Activated CD4-positive, alpha-beta T cell treated with anti-CD3 and anti-CD28 coated beads for 48 hours (primary cell): ENCODE results near the gene KIF16B.
"Not testable (repeated sequence)": the region's sequence is repeated elsewhere in the genome, so short reads cannot be mapped to it uniquely, and the experiment has no call there.

Source experiments
- DNase-seq: peaks from one replicate; pipeline ENCODE4 v3.0.0-alpha.2; 2020

The KIF16B gene

DNA sequence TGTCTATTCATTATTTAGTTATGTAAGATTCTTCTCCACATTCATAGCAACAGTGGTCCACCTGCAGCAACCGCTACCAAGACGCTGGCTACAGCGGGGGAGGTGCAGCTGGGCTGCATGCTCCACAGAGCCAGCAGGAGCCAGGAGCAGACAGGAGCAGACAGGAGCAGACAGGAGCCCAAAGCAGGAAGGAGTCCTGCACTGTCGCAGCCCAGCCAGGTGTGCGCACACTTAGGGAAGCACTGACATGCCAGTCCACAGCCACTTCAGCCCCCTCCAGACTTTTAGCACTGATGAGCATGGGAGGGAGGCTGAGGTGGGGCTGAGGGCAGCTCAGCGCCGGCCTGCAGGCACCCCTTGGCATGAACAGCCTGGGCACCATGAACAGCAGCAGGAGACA, 19.6 kb downstream of the KIF16B start:
- DNase-seq, result no peak

DNA sequence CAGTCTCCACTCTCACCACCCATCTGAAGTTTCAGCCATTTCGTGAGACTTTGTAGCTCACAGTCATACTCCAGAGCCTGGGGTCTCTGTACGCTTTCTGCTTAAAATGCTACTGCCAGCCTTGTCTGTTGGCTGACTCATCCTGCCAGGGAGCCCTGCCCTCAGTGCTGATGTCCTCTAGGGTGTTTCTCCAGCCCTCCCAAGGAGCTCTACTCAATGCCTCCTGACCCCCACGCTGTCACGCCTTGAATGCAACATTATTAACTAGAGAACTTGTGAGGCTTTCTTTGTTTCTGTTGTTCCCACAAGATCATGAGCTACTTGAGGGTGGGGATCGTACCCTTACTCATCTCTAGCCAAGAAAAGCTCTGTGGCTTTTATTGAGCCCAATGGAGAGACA, 20.1 kb downstream of the KIF16B start:
- DNase-seq, result no peak

DNA sequence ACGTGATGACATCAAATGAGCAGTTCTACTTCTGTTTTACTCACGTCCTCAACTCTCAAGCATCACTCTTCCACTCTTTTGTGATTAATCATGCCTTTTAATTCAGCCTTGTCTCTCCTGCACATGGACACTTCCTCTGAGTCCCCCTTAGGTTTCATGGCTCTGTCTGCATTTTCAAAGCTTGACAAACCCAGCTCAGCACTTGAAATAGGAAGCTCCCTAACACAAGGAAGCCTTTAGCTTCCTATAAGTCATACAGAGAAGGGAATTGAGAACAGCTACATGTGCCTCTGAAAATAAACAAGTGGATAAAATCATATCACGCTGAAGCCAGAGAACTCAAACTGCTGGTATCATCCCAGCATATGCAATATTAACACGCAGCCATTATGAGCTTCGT, 21.2 kb downstream of the KIF16B start:
- DNase-seq, result no peak

DNA sequence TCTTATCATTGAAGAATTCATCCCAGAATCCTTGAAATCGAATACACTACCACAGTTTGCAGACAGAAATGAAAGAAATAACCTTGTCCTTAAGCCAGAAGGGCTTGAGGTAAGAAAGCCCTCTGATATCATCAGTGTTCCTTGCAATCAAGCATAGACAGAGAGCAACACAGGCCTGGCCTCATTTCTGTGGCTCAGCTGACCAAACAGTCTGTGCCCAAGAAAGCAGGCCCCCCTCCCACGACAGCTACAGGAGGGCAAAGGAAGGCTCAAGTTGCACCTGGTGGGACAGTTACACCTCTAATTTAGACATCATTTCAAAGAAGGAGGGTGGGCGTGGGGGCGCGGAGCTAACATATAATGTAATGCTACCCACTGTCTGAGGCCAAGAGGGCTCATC, 21.6 kb downstream of the KIF16B start:
- DNase-seq, result no peak

DNA sequence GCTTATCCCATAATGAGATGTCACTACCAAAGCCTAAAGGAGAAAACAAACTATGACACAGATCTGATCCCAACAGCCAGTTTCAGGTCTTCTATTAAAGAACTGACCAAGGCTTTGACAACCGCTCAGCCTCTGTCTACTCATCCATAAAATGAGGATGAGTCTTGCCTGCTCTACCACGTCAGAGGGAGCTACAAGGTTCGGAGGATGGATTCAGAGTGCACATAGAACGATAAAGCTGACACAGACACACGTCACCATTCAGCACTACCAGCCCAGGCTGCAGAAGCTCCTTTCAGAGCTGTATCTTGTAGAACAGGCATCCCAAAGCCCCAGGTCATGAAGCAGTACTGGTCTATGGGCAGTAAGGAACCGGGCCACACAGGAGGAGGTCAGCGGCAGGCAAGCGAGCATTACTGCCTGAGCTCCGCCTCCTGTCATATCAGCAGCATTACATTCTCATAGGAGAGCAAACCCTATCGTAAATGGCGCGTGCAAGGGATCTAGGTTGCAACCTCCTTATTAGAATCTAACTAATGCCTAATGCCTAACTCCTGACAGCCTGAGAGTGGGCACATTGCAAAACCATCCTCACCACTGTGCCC, 25.1 kb downstream of the KIF16B start:
- no peak for DNase-seq

DNA sequence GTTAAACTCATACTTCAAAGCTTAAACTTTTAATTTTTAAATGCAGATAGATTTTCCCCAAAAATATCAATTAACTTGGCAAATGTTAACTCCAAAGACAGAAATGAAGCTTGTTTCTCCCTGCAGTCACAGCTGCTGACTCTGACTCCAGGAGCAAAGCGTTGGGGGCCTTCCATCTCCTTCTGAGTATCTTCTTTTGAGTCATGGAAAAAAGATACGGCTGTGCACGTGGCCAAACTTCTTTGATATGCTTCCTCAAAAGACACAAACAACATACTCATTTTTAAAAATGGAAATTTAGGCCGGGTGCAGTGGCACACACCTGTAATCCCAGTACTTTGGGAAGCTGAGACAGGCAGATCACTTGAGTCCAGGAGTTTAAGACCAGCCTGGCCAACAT, 28.3 kb downstream of the KIF16B start:
- DNase-seq, result no peak

DNA sequence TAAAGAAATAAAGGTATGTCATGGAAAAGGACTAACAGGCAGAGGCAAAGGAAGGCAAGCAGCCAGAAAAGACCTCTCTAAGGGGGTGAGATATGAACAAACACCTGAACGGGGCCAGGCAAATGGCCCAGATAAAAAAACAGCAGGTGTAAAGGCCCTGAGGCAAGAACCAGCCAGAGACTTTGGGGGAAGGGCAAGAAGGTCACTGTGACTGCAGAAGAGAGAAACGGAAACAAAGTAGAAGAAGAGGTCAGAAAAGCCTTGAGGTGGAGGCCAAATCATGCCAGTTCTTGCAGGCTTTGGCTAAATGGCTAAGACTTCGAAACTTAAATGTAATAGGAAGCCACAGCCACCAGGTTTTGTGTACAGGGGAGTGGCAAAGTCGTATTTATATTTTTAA, 30.8 kb downstream of the KIF16B start:
- DNase-seq, result no peak

DNA sequence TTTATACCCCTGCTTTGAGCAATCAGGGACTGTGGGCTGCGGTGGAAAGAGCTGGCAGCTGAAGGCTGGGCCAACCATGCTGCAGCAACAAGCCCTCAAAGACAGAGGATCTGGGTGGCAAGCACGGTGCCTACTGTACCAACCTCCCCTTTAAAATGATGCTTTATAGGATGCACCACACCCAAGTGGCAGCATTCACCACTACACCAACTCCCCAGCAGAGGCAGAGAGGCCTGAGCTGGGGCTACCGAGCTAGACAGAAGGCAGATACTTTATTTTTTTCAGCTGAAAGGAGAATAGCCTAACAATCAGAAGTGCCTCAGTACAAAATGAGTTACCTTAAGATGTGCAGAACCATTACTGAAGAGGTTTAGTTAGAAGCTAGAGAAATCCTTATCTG, 31.4 kb downstream of the KIF16B start:
- DNase-seq, result no peak

DNA sequence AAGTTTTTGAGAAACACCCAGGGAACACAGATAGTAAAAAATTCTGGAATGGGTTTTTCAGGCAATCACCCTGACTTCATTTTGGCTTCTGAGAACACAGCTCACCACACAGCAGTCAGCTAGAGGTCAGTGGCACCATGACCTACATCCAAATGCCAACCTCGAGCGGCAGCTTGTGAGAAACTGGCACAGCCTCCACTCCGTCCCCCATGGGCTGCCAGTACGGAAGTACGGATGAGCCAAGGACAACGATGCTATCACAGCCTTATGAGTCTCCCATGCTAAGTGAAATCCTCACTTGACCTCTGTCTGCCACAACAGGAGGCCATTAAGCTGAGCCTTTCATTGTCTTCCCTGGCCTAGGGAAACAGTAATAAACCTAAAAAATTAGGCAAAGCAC, 32.0 kb downstream of the KIF16B start:
- no peak for DNase-seq

DNA sequence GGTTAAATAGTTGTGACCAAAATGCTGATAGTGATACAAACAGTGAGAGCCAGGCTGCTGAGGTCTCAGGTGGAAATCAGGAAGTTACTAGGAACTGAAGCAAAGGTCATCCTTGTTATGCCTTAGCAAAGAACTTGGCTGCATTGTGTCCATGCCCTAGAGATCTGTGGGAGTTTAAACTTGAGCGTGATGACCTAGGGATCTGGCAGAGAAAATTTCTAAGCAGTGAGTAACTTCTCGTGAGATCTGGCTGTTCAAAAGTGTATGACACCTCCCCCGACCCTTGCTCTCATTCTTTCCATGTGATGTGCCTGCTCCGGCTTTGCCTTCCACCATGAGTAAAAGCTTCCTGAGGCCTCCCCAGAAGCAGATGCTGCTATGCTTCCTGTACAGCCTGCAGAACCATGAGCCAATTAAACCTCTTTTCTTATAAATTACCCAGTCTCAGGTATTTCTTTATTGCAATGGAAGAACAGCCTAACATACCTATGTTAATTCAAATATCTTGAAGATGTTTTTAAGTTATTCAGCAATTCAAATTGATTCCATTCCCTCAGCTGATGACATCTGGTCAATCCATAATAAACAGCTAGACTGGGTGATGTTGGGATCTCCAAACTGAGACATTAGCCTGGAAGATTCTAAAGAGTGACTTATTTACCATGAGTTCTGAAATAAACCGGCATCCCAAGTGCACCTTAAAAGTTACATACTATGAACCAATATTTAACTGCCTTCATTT, 33.8 kb downstream of the KIF16B start:
- no peak for DNase-seq

DNA sequence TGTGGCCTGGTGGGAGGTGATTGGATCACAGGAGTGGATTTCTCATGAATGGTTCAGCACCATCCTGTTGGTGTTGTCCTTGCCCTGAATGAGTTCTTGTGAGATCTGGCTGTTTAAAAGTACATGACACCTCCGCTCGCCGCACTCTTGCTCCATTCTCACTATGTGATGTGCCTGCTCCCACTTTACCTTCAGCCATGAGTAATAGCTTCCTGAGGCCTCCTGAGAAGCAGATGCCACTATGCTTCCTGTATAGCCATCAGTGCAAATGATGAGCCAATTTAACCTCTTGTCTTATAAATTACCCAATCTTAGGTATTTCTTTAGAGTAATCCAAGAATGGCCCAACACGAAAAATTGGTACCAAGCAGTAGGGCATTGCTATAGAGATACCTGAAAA, 34.5 kb downstream of the KIF16B start:
- no peak for DNase-seq

DNA sequence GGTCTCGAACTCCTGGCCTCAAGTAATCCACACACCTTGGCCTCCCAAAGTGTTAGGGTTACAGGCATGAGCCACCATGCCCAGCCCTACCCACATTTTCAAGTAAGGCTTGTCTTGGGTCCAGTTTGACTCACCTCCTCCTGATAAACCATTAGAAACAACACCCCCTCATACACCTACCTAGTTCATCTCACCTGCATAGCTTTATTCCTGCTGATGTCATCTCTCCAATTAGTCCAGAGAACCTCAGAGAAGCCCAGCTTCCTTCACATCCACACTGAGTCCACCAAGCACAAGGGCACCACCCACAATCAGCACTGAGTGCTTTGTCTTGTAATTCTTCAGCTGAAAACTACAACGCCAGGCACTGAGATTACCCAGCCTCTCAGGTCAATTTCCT, 35.3 kb downstream of the KIF16B start:
- DNase-seq, result no peak

DNA sequence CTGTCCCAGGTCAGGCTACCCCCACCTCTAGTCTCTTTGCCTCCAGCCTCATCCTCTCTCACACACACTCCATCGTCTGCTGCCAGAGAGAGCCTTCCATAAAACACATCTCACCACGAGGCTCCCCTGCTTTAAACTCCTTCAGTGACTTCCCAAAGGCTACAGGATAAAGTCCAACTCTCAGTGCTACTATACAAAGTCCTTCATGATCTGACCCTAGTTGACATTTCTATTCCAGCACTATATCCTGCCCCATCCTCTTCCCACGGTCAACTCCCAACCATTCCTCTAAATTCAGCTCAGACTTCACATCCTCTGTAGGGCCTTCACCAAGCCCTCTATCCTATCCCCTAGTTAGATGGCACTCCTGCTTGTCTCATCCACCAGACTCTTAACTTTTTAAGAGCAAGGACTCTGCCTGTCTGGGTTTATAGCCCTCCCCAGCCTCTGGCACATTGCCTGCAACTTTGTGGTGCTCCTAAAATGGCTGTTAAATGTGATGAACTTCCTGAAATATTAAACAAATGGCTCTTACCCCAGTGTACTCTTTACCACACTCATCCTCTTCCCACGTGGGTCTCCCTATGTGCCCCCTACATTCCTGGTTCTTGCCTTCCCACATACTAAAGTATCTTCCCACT, 36.1 kb downstream of the KIF16B start:
- DNase-seq, result no peak

DNA sequence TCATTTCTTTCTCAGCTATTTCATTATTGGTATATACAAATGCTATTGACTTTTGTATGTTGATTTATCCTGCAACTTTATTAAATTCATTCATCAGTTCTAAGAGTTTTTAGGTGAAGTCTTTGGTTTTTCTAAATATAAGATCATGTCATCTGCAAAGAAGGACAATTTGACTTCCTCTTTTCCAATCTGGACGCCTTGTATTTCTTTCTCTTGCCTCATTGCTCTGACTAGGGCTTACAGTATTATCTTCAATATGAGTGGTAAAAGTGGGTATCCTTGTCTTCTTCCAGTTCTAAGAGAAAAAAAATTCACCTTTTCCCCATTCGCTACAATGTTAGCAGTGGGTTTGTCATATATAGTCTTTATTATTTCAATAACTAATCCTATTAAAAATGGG, 38.0 kb downstream of the KIF16B start:
- no peak for DNase-seq

DNA sequence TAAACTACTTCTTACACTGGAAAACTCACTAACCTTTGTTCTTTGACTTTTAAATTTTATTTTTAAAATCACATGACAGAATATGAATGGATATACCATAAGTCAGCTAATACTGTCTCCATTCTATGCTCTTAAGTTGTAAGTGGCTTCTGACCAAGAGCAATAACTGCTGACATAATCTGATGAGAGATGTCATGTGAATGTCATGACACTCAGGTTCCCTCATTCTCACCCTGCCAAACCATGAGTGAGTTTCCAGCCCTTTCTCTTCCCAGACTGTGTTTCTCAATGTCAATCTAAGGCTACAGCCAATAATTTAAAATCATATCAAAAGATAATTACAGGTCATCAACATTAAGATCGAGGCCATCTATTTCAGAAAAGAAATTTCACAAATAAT, 39.7 kb downstream of the KIF16B start:
- no peak for DNase-seq

DNA sequence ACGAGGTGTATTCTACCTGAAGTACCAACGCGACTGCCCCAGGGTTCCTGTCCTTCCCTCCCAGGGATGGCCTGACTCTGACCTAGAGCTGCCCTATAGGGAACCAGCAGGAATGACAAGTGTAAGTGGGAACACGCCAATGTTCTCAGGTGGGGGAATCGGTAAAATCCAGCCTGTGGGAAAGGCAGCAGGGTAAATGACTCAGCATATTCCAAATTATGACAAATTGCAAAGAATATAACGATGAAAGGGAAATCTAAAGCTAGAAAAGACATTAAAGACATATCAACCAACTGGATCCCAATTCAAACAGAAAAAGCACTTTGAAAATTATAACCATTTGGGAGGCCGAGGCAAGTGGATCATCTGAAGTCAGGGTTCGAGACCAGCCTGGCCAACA, 41.8 kb downstream of the KIF16B start:
- no peak for DNase-seq

DNA sequence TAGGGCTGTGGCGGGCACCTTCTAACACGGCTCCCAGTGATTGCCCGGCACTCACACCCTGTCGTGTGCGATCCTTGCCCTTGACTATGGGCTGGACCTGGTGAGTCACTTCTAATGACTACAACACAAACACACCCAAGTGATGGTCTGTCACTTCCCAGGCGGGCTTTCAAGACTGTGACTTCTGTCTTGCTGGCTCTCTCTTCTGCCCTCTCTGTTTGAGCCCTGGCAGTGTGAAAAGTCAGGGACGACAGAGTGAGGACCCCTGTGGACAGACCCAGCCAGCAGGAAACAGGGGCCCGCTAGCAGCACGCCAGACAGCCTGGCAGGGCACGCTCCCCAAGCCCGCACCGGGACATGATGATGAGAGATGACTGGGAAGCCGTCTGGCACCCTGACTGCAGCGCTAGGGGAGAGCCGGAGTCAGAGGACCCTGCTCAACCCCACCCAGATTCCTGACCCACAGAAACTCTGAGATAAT, 43.0 kb downstream of the KIF16B start:
- no peak for DNase-seq

DNA sequence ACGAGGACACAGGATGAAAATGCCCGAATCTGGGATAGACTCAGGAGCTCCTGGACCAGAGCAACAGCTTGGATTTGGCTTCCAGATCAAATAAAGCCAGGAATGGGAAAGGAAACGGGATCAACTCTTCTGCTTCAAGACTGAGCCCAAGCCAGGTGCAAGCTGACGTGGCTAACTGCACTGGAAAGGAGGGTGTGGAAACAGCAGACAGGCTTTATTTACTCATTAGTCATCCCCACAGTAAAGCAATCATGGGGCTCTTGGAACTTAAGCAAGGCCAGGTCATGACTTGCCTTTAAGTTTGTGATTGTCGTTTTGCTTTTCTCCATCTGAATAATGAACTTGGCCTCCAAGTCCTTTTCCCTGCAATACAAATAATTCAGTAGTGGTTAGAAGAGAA, 45.2 kb downstream of the KIF16B start:
- no peak for DNase-seq

DNA sequence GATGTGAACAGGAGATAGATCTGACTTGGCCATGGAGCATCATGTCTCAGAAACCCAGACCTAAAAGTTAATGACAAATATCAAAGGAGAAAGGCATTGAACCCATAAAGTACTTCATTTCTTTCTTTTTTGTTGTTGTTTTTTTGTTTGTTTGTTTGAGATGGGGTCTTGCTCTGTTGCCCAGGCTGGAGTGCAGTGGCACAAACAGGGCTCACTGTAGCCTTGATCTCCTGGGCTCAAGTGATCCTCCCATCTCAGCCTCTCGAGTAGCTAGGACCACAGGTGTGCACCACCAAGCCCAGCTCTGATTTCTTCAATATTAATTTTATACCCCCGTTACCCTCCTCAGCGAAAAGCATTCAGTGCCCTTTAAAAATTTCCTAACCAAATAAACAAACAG, 45.8 kb downstream of the KIF16B start:
- no peak for DNase-seq

DNA sequence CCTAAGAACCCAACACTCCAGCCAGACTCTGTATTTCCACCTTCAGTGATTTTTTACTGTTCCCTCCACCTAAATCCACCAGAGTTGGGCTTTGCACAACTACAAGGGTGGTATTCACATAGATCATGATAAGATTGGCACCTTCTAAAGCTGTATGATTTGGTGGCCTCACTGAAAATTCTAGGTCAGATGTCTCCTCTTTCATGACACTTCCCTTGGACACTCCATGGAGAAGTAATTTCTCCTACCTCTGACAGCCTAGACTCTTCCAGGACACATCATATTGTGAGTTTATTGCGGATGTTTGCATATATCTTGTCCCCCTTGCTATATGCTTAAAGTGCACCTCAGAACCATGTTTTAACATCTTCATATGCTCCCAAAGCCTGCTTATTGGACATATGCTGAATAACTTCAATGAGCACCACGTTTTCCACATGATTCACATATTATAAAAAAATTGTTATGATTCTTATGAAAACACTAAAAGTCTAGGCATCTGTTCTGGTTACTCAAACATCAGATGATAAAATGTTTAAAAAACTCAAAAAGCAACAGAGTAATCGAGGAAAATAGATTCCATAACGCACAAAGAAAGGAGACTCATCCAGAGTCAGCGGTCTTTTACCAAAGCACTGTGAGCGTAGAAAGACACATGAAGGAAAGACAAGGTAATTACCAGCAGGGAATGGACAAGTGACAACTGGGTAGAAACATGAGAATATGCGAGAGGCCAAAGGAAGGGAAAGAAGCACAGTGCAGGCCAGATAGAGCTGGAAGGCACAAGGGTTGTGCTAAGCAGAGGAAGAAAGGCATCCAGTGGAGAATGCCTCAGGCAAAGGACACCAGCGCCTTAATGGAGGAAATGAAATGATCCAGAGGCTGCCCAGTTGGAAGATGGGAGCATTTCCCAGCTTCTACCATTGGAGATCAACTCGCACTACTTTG, 46.5 kb downstream of the KIF16B start:
- DNase-seq, result no peak

DNA sequence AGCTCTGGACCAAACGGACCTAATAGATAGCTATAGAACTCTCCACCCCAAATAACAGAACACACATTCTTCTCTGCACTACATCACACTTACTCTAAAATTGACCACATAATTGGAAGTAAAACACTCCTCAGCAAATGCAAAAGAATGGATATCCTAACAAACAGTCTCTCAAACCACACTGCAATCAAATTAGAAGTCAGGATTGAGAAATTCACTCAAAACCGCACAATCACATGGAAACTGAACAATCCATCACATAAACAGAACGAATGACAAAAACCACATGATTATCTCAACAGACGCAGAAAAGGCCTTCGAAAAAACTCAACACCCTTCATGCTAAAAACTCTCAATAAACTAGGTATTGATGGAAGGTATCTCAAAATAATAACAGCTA, 50.6 kb downstream of the KIF16B start:
- not testable (repeated sequence) for DNase-seq

DNA sequence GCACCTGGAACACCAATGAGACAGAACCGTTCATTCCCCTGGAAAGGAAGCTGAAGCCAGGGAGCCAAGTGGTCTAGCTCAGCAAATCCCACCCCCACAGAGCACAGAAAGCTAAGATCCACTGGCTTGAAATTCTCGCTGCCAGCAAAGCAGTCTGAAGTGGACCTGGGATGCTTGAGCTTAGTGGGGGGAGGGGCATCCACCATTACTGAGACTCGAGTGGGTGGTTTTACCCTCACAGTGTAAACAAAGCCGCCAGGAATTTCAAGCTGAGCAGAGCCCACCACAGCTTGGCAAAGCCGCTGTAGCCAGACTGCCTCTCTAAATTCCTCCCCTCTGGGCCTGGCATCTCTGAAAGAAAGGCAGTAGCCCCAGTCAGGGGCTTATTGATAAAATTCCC, 53.1 kb downstream of the KIF16B start:
- no peak for DNase-seq

DNA sequence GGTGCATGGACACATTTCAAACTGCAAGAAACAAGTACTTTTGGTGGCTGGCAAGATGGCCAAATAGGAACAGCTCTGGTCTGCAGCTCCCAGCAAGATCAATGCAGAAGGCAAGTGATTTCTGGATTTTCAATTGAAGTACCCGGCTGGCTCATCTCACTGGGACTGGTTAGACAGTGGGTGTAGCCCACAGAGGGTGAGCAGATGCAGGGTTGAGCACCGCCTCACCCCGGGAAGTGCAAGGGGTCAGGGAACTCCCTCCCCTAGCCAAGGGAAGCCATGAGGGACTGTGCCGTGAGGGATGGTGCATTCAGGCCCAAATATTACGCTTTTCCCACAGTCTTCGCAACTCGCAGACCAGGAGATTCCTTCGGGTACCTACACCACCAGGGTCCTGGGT, 53.6 kb downstream of the KIF16B start:
- DNase-seq, result not testable (repeated sequence)

DNA sequence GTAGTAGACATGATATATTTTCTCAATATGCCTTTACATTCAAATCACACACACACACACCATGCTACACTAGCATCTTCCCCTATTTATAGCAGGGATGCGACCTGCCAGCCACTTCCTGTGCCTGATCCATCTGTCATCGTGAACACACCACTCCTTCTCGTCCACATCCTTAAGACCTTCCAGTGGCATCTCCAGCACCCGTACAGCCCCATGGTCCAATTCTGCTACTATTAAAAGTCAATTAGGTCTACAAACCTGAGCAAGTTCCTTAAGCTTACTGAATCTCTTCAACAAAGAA, 54.5 kb downstream of the KIF16B start:
- no peak for DNase-seq
